GM12892 (cell line): ENCODE results near the gene SHANK1.
"Not testable (repeated sequence)": the region's sequence is repeated elsewhere in the genome, so short reads cannot be mapped to it uniquely, and the experiment has no call there.

ENCODE experiments used
- DNase-seq: peaks from one replicate; pipeline ENCODE4 v3.0.0; 2011; ENCODE audit not compliant: insufficient read length
- FAIRE-seq: peaks from 2 replicates; lab custom pipeline; 2011; peaks lifted over from hg19 to GRCh38; lab: Jason Lieb, UNC
- POLR2A ChIP-seq: IDR thresholded peaks from 2 replicates; pipeline ENCODE4 v1.6.1; 2011; ENCODE audit warnings: low read depth, low read length, control low read depth
- POLR2AphosphoS5 ChIP-seq: IDR thresholded peaks from 2 replicates; pipeline ENCODE4 v1.6.1; 2011; ENCODE audit warnings: low read depth, low read length, control low read depth
- TAF1 ChIP-seq: IDR thresholded peaks from 2 replicates; pipeline ENCODE4 v1.6.1; 2011; ENCODE audit warnings: low read depth, mild to moderate bottlenecking, control low read depth, low read length, borderline replicate concordance

Gene SHANK1

DNA sequence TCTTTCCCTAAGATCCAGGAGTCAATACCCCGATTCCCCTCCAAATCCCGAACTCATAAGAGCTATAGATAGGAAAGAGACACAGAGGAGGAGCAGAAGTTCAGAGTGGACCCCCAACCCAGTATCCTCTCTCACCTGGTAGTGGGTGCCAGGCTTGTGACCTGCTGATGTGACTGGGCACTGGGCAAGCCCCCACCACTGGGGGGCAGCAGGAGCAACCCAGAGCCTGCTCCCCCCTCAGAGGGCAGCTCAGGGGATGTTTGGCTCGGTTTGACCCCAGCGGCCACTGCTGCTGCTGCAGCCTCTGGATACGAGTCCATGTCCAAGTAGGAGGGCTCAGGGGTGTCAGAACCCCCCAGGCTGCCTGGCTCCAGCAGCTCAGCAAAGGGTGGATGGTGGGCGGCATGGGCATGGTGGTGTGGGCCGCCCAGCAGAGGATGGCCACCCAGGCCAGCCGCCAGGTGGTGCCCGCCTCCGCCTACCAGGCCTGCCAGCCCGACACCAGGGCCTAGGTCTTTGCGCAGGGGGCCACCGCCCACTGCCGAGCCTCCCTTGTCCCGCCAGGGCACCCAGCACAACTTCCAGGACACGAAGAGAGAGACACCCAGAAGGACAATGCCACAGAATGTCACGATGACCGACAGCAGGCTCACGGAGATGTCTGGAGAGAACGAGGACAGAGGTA, 87.3 kb downstream of the SHANK1 start:
- no peak for DNase-seq
- FAIRE-seq: no peak
- TF ChIP-seq POLR2A: no peak
- no peak for TF ChIP-seq POLR2AphosphoS5
- TF ChIP-seq TAF1: no peak

DNA sequence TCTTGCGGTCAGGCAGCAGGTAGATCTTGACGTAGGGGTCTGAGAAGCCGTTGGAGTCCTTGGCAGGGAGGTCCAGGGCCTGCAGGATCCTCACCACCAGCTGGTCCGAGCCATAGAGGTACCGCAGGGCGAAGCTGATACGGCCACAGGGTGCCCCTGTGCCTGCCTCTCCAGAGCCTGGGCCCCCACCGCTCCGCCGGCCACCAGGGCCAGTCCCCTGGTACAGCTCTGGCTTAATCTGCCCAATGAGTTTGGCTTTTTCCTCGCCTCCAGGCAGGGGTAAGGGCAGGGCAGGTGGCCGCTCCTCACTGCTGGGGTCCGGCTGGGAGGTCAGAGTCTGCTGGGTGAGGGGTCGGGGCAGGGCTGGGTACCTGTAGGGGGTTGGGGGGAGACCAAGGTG, 89.8 kb downstream of the SHANK1 start:
- TF ChIP-seq POLR2A: no peak
- no peak for TF ChIP-seq TAF1
- no peak for TF ChIP-seq POLR2AphosphoS5
- DNase-seq: no peak
- no peak for FAIRE-seq

DNA sequence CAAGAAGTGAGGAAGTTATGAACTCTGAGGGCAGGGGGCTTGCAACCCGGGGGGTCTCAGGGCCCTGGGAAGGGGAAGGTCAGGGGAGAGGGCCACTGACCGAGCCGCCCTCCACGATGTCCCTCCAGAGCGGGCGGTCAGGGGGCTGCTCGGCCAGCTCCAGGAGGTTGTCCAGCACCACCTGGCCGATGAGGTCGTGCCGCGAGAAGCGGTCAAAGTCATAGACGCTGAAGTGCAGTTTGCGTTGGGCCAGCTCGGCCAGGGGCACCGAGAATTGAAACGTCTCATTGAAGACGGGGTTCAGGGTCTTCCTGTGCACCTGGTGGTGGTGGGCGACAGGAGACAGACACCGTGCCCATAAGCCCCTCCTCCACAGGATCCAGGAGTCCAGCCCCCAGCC, 90.4 kb downstream of the SHANK1 start:
- no peak for FAIRE-seq
- TF ChIP-seq TAF1 (no peak), POLR2A (no peak), POLR2AphosphoS5 (no peak)
- DNase-seq: no peak

DNA sequence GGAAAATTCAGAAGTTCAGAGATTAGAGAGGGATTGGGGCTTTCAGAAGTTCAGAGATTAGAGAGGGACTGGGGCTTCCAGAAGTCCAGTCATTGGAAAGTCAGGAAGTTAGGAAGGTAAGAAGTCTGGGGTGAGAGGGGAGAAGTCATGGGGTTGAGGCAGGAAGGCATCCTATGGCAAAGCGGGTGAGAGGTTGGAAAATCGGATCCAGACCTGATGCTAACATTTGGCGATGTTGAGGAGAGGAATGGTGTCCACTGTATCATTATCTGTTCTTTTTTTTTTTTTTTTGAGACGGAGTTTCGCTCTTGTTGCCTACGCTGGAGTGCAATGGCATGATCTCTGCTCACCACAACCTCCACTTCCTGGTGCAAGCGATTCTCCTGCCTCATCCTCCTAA, 91.1 kb downstream of the SHANK1 start:
- FAIRE-seq: no peak

DNA sequence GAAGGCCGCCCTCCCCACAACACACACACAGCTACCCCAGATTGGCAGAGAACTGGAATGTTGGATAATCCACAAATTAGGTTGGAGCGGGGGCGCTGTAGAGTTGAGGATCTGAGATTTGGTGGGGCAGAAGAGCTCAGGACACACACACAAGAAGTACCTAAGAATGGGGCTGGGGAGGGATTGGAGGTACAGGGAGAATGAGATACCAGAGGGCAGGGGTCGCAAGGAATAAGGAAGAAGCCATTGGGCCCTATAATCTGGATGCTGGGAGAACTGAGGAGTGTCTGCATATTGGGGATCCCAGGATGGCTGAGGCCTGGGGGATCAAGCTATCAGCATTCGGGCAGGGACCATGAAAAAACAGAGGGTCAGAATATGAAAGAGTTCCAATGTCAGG, 91.5 kb downstream of the SHANK1 start:
- TF ChIP-seq TAF1: no peak
- no peak for TF ChIP-seq POLR2AphosphoS5
- no peak for TF ChIP-seq POLR2A
- FAIRE-seq: no peak
- DNase-seq: no peak

More for the DNA sequence above, 91.1 kb downstream of the SHANK1 start:
- no peak for DNase-seq
- no peak for TF ChIP-seq POLR2A
- TF ChIP-seq POLR2AphosphoS5: no peak
- no peak for TF ChIP-seq TAF1

DNA sequence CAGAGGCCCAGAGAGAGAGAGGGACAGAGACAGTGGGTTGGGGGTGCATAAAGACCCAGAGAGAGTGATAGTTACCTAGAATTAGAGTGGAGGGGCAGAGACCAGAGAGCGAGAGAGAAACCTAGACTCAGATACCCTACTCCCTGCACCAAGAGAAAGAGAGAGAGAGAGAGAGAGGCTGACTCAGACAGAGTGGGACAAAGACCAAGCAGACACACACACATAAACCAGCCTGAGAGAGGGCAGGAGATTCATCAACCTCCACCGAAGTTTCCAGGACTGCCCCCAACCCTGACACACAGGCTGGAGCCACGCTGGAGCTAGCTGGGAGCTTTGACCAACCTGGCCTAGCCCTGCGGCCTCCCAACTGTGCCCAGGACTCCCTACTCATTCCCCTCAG, 92.8 kb downstream of the SHANK1 start:
- no peak for FAIRE-seq
- TF ChIP-seq TAF1 (no peak), POLR2A (no peak), POLR2AphosphoS5 (no peak)
- DNase-seq: no peak

DNA sequence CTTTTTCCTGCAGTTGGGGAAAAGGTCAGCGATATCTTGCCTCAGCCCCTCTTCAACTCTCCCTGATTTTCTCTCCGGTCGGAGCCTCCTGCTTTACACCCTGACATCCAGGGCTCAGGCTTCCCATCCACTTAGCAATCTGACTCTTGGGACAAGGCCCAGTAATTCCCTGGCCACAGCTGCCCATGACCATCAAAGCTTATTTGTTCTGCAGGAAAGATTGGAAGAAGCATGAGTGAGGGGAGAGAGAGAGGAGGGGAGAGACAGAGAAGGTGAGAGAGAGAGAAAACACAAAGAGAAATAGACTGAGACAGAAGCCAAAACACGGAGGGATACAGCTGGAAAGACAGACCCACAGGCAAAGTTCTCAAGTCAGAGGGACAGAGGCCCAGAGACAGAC, 93.6 kb downstream of the SHANK1 start:
- TF ChIP-seq POLR2AphosphoS5 (no peak), TAF1 (no peak), POLR2A (no peak)
- no peak for DNase-seq
- FAIRE-seq: no peak

DNA sequence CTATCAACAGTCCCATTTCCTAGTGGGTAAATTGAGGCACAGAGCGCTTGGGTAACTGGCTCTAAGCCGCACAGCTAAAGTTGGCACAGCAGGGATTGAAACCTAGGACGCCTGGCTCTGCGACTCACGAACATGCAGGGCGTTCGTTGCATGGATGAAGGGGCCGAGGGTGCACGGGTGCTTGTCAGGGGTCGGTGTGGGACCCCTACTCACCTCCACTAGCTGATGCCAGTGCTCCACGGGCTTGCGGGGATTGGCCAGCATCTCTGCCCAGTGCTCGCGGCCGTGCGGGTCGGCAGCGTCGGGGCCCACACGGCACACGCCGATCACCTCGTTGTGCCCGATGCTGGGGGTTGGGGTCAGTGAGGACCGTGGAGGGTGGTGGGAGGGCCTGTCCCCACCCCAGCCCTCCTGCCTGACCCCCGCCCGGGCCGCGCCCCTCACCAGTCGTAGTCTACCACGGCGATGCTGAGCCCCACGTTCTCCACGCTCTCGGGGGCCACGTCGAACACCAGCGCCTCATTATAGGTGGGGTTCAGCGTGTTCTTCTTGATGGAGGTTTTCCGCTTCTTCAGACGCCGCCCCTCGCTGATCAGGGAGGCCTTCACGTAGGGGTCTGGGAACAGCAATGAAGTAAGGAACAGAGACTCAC, 94.5 kb downstream of the SHANK1 start:
- FAIRE-seq: no peak
- DNase-seq: no peak
- TF ChIP-seq POLR2AphosphoS5: no peak
- TF ChIP-seq POLR2A: no peak
- no peak for TF ChIP-seq TAF1

DNA sequence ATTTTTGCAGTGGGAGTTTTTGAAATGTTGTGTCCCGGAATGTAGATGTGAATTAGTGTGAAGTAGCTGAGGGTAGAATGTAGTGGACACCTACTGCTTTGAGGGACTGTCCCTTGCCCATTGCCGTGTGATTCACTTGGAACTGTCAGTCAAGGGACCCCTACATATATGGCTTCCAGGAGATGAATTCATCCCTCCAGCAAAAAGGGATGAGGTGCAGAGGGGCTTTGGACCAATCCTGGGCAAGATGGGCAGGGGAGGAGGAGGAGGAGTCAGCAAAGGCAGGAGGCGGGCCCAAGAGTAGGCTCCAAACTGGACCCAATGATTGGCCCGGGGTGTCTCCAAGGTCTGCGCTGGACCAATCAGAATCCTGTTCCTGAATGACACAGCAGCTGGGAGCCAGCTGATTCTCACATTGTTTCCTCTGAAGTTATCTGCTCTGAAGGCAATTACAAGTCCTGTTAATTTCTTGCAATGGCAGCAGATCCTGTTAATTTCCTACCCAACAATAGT, 99.2 kb downstream of the SHANK1 start:
- FAIRE-seq, DNase-seq: not testable (repeated sequence)

DNA sequence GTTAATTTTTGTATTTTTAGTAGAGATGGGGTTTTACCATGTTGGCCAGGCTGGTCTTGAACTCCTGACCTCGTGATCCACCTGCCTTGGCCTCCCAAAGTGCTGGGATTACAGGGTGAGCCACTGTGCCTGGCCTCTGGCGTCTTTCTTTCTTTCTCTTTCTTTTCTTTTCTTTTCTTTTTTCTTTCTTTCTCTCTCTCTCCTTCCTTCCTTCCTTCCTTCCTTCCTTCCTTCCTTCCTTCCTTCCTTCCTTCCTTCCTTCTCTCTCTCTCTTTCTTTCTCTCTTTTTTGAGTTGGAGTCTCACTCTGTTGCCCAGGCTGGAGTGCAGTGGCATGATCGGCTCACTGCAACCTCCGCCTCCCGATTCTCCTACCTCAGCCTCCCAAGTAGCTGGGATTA, 100.4 kb downstream of the SHANK1 start:
- not testable (repeated sequence) for DNase-seq, FAIRE-seq

DNA sequence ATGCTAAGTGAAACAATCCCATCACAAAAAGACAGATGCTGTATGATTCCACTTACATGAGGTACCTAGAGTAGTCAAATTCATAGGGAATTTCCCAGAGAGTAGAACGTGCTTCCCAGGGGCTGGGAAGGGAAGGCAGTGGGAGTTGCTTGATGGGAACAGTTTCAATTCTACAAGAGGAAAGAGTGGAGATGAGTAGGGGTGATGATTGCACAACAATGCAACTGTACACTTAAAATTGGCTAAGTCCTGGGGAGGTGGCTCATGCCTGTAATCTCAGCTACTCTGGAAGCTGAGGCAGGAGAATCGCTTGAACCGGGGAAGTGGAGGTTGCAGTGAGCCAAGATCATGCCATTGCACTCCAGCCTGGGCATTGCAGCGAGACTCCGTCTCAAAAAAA, 101.2 kb downstream of the SHANK1 start:
- not testable (repeated sequence) for FAIRE-seq, DNase-seq

DNA sequence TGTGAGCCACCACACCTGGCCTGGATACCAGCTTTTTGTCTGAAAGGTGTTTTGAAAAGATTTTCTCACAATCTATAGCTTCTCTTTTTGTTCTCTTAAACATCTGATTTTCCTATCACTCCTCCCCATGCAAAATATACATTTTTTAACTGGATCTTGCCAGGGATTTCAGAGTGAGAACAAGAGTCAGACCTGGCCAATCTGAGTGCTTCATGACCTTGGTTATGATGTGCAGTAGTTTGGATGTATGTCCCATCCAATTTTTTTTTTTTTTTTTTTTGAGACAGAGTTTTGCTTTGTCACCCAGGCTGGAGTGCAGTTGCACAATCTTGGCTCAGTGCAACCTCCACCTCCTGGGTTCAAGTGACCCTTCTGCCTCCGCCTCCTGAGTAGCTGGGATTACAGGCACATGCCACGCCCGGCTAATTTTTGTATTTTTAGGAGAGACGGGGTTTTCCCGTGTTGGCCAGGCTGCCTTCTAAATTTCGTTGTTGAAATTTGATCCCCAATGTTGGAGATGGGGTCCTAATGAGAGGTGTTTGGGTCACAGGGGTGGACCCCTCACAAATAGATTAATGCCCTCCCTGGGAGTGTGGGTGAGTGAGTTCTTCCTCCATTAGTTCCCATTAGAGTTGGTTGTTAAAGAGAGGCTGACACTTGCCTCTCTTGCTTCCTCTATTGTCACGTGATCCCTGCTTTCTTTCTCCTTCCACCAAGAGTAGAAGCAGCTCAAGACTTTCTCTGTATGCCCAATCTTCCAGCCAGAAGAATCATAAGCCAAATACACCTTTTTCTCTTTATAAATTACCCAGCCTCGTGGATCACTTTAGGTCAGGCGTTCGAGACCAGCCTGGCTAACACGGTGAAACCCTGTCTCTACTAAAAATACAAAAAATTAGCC, 106.8 kb downstream of the SHANK1 start:
- not testable (repeated sequence) for FAIRE-seq, DNase-seq
